Panc1 (cell line): ENCODE data around the gene TXNL1.

Experiments
- CTCF ChIP-seq: fragments of 450-650 bp; IDR thresholded peaks from 2 replicates; pipeline ENCODE4 v1.5.1; 2017; ENCODE audit warnings: mild to moderate bottlenecking
- POLR2AphosphoS5 ChIP-seq: IDR thresholded peaks from 2 replicates; pipeline ENCODE4 v1.6.1; 2012; ENCODE audit warnings: mild to moderate bottlenecking, low read depth, low read length, moderate library complexity
- SIN3A ChIP-seq: IDR thresholded peaks from 2 replicates; pipeline ENCODE4 v1.6.1; 2012; ENCODE audit warnings: low read depth, mild to moderate bottlenecking, low read length, moderate library complexity, borderline replicate concordance; ENCODE audit not compliant: insufficient read depth
- TCF7L2 ChIP-seq: IDR thresholded peaks from 2 replicates; pipeline ENCODE4 v1.6.1; 2011; ENCODE audit warnings: mild to moderate bottlenecking, low read depth, low read length, inconsistent platforms
- TF ChIP-seq, protein P1 (sequence below), 2 experiments: IDR thresholded peaks; 2 replicates each; pipeline ENCODE4 v1.6.1; 2011 to 2012; ENCODE audit warnings: low read depth in 2 of 2, control low read depth in 1 of 2, low read length in 1 of 2, mild to moderate bottlenecking in 1 of 2, moderate library complexity in 1 of 2; ENCODE audit not compliant: insufficient read depth in 1 of 2

- no peak for TF ChIP-seq CTCF
- TF ChIP-seq SIN3A = no peak
- TF ChIP-seq POLR2AphosphoS5 = no peak
- no peak for TF ChIP-seq TCF7L2
- TF ChIP-seq, protein P1, sequence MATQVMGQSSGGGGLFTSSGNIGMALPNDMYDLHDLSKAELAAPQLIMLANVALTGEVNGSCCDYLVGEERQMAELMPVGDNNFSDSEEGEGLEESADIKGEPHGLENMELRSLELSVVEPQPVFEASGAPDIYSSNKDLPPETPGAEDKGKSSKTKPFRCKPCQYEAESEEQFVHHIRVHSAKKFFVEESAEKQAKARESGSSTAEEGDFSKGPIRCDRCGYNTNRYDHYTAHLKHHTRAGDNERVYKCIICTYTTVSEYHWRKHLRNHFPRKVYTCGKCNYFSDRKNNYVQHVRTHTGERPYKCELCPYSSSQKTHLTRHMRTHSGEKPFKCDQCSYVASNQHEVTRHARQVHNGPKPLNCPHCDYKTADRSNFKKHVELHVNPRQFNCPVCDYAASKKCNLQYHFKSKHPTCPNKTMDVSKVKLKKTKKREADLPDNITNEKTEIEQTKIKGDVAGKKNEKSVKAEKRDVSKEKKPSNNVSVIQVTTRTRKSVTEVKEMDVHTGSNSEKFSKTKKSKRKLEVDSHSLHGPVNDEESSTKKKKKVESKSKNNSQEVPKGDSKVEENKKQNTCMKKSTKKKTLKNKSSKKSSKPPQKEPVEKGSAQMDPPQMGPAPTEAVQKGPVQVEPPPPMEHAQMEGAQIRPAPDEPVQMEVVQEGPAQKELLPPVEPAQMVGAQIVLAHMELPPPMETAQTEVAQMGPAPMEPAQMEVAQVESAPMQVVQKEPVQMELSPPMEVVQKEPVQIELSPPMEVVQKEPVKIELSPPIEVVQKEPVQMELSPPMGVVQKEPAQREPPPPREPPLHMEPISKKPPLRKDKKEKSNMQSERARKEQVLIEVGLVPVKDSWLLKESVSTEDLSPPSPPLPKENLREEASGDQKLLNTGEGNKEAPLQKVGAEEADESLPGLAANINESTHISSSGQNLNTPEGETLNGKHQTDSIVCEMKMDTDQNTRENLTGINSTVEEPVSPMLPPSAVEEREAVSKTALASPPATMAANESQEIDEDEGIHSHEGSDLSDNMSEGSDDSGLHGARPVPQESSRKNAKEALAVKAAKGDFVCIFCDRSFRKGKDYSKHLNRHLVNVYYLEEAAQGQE (IDR thresholded peaks at IDR 0.05; ENCODE audit: insufficient read depth in 1 of 2, low read depth in 2 of 2, low read length in 1 of 2) = no peak
Observed at GRCh38 chr18:56684277-56684676, 45.9 kb upstream of the TXNL1 start.
